Hematopoietic multipotent progenitor cell treated with erythropoietin and hydrocortisone succinate and interleukin-3 and kit ligand, for 17 days (in vitro differentiated cells): Measurements from ENCODE around the gene KIAA1671.
A peak's percentile ranks its signal among the peaks of the same experiment; 100 is the strongest.
"Not testable (repeated sequence)": the region's sequence is repeated elsewhere in the genome, so short reads cannot be mapped to it uniquely, and the experiment has no call there.

Source experiments
- DNase-seq: peaks from one replicate; pipeline ENCODE4 v3.0.0-alpha.2; 2015; ENCODE audit warnings: low spot score

The KIAA1671 gene

DNA sequence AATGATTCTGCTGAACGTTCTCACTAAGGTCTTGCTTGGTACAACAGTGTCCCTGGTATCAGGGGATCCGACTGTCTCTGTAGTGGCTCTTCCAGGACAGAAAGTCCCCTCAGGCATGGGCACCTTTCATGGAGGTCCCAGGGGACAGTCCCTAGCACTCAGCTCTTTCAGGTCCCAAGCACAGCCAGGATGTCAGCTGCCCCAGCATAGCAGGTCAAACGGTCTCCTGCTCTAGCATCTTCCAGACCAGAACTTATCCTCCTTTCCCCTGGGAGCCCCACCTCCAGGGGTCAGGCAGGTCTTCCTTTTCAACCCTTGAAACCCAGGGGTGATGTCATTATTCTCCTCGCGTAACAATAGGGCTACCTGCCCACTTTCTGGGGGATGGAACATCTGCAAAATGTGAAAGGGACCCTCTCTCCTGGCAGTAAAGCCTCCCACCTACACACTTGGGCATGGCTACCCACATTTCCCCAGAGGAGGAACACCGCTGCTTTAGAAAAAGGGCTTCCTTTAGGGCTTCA lies 222.4 kb downstream of the KIAA1671 start:
- no peak for DNase-seq

DNA sequence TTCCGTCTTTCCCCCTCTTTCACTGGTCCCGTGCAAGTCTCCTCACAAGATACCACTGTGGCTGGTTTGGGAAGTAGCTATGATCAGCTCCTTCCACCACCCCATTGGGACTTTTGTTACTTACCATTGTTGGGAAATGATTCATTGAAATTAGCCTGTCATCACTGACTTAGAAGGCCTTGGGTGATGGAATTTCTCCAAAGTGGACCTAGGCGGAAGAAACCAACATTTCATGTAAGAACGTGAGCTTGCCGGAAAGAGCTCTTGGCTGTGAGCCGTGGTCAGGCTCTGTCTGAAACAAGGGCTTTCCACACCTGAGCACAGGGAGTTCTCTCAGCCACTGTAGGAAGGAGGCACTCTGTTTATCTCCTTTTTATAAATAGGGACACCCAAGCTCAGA lies 223.7 kb downstream of the KIAA1671 start:
- DNase-seq = no peak

DNA sequence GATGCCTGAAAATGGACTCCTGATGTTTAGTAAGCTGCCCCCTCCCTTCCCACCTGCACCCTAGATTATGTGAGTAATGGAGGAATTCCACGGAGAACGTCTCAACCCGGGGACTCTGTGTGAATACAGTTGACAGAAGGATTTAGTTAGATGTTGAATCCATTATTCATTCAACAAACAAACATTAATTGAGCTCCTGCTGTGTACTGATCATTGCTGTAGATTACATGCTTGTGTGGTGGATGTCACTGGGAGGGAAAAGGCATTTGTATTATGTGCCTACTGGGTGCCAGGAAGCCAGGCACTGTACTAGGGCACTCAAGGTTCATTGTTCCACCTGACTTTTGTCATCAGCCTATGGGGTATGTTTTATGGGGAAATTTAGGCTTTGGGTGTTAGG lies 224.3 kb downstream of the KIAA1671 start:
- DNase-seq = no peak

DNA sequence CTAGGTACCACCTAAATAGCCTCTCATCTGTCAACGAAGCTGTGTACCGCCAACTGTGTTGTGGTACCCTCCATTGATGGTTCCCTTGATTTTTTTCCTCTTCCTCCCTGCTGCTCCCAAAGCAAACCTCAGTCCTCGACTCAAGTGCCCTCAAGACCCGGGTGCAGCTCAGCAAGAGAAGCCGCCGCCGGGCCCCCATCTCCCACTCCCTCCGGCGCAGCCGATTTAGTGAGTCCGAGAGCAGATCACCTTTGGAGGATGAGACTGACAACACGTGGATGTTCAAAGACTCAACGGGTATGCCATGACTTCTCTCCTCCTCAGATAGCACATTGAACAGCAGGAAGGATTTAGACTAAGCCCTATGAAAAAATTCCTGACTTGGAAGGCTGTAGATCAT lies 224.7 kb downstream of the KIAA1671 start:
- no peak for DNase-seq

DNA sequence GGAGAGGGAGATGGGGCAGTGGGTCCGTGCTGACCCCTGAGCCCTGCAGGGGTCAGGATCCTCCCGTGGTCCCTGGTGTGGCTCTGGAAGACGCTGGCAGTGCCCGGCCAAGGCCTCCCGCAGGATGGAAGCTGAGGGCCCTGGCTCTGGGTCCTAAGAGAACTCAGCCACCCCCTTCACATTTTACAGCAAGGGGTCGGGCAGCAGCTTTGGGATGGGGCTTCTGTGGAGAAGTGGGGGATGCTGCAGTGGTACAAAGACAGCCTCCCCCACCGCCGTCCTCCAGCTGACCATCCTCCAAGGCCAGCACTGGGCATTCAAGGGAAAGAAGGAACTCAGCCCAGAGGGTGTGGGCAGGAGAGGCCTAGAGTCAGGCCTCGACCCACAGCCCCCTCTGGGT lies 225.4 kb downstream of the KIAA1671 start:
- no peak for DNase-seq

DNA sequence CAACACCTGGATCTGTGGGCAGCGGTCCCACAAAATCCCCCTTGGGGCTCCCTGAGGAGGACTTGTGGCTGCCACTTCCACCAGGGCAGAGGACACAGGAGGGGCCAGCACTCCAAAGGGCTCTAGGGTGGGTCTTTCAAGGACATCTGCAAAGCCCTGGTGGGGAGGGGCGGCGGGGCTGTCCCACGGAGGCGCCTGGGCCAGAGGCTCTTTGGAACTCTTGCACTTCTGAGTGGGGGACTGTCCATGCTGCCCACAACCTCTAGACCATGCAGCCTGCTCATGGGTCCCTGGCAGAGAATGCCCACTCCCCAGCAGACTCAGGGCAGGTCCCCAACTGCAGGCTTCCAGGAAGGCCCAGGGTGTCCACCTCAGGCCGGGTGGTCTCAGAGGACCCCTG lies 225.8 kb downstream of the KIAA1671 start:
- not testable (repeated sequence) for DNase-seq

DNA sequence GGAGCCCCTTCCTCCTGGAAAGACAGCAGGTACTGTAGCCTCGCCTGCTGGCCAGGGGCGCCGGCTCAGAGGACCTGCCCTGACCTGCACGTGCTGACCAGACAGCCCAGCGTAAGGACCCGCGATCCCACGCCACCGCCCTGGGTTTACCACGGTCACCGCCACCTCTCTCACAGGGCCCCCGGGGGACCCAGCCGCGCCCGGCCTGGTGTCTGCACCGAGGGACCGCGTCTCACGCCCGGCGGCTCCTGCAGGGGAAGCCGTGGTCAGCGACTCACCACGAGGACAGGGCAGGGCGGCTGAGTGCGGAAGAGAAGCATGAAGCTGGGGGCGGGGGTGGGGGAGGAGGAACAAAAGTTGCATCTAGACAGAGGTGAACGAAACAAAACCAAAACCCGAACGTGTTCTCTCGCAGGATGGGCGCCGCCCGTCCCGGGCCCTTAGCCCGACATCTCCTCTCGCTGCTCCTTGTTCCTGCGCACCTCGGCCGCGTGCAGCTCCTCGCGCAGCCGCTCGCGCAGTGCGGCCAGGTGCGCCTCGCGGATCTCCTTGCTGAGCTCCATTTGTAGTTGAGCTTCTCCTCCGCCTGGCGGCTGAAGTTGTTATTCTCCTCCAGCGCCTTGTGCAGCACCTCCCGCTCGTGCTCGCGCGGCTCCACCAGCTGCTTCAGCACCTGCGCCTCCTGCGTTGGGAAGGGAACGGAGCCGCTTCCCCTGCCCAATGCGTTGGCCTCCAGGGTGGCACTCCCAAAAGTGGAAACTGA lies 226.5 kb downstream of the KIAA1671 start:
- DNase-seq = not testable (repeated sequence)

DNA sequence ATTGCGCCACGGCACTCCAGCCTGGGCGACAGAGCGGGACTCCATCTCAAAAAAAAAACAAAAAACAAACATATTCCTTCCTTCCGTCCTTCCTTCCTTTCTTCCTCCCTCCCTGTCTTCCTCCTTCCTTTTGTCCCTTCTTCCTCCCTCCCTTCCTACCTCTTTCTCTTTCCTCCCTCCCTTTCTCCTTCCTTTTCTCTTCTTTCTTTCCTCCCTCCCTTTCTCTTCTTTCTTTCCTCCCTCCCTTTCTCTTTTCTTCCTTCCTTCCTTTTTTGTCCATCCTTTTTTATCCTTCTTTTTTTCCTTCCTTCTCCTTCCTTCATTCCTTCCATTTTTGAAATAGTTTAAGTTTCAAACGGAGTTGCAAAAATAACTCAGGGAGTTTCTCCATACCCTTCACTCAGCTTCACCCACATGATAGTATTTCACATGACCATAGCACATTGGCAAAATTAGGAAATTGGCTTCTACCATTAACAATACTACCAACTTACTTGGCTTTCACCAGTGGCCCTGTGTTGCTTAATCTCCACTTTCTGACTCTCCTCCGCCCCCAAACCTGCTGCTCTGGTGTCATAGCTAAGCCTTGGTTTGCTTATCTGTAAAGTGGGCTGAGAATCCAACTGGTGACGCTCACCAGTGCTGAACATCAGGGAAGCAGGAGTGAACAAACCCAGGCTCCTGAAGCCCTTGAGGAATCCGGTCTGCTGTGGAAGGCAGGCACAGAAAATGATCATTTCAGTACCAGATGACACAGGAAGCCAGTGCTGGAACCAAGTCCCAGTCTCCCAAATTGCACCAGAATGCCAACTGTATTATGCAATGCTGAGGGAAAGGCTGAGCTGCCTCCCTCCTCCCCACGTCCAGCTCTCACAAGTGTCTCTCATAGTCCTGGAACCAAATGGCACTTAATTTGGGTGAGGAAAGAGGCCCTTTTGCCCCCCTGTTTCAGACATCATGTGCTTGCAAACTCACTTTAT lies 229.9 kb downstream of the KIAA1671 start:
- DNase-seq = no peak

DNA sequence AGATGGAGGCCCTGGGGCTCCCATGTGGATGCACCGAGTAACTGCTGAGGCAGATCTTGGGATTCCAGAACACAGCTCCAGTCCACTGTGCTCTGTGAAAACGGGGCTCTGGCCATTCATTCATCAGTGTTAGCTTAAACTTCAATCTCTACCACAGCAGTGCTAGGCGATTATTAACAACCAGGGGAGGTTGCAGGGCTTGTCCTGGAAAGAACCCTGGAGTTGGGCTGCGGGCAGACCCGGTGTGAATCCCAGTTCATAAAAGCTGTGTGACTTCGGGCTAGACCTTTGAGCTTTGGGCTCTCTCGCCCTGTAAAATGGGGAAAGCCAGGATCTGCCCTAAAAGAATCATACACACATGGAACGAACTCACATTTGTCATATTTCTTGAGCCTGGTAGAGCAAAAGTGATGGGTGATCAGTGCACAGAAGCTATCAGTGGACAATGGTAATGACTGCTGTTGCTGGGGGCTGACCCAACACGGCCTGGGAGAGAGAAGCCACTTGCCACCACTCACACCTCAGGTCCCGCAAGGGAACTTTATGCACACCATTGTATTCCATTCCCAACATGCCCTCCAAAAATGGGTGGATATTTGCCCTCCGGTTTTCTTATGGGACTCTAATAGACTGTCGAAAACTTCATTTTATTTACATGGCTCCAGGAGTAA lies 231.6 kb downstream of the KIAA1671 start:
- no peak for DNase-seq

DNA sequence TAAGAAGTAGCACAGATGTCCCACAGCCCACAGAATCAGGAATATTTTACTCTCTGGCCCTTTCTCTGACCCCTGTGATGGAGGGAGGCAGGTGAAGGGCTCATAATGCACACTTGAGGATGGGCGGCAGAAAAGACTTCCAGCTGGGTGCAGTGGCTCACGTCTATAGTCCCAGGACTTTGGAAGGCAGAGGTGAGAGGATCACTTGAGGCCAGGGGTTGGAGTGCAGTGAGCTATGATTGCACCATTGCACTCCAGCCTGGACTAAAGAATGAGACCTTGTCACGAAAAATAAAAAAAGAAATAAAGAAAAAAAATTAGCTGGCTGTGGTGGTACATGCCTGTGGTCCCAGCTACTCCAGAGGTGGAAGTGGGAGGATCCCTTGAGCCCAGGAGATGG lies 233.6 kb downstream of the KIAA1671 start:
- no peak for DNase-seq

DNA sequence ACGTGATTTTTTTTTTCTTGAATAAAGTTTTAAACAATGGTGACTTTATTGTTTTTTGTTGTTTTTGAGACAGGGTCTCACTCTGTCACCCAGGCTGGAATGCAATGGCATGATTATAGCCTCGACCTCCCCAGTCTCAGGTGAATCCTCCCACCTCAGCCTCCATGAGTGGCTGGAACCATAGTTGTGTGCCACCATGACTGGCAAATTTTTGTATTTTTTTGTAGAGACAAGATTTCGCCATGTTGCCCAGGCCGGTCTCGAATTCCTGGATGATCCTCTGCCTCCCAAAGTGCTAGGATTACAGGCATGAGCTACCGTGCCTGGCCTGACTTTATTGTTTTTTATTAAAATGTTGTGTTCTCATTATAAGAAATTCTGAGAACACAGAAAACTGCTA lies 235.0 kb downstream of the KIAA1671 start:
- DNase-seq = no peak

DNA sequence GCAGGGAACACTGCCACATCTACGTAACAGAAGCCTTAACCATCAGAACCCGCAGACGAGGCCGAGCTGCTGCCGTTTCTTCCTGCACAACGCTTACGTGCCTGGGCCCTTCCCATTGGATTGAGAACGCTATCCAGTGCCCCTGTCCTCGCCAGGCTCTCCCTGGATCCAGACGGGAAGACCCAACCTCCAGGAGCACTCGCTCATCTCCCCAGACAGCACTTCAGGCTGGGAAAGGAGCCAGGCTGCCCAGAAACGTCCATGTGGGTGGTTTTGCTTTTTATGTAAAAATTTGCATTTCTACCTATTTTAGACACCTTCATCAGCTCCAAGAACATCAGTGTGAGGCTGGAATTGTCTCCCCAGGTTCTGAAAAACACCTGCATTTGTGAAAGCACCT lies 239.9 kb downstream of the KIAA1671 start:
- DNase-seq = no peak

DNA sequence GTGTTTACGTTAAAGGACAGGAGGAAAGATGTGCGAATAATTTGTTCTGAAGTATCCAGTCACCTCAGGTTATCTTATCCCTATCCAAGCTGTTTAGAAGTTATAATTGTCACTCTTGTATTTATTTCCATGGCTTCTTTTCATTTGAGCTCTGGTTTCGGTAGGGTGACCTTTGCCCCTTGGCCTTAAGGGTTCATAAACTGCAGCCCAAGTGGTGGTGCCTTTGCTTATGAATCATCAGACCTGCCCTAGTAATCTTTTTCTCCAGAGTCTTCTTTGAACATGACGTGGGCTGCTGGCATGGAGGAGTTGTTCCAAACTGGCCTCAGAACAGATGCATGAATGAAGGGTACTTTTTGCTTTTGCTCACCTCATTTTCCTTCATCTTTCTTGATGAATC lies 240.6 kb downstream of the KIAA1671 start:
- DNase-seq = no peak

DNA sequence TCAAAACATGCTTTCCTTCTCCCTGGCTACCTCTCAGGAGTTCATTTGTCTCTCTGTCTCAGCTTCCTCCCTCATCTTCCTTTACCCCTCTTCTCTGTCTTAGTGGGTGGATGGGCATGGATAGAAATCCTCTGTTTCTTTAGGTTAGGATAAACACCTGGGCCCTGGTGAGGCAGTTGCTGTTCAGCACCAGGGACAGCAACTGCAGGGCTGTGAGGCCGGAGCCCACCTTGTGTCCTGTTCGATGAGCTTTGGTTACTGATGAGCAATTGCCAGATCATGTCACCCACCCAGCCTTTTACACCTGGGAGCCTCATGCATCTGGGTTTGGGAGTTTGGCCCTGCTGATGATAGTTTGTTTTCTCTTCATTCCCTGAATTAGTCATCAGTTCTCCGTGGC lies 241.0 kb downstream of the KIAA1671 start:
- DNase-seq = no peak

DNA sequence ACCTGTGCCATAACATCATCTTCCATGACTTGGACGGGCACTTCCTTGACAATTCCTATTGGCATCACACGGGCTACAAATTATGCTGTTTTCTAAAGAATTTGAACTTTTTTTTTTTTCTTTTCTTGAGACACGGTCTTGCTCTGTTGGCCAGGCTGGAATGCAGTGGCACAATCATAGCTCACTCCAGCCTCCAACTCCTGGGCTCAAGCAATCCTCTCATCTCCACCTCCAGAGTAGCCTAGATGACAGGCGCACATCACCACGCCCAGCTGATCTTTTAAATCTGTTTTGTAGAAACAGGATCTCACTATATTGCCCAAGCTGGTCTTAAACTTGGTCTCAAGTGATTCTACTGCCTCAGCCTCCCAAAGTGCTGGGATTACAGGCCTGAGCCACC lies 243.8 kb downstream of the KIAA1671 start:
- no peak for DNase-seq

DNA sequence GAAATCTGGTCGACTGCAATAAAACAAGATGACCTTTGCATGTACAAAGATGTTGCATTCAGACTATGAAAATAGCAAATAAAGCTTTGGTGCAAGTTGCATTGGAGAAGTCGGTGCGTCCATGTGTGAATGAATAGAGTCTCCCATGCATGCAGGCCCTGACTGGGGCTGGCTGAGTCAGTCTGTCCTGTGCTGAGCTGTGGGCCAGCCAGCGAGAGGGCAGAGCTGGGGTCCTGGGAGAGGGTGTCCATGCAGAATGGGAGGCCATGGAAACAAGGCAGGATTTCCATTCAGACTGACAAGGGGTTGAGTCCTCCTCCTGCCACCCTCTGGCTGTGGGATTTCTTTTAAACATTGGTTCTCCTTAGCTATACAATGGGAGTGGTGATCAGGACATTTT lies 244.8 kb downstream of the KIAA1671 start:
- DNase-seq = no peak

DNA sequence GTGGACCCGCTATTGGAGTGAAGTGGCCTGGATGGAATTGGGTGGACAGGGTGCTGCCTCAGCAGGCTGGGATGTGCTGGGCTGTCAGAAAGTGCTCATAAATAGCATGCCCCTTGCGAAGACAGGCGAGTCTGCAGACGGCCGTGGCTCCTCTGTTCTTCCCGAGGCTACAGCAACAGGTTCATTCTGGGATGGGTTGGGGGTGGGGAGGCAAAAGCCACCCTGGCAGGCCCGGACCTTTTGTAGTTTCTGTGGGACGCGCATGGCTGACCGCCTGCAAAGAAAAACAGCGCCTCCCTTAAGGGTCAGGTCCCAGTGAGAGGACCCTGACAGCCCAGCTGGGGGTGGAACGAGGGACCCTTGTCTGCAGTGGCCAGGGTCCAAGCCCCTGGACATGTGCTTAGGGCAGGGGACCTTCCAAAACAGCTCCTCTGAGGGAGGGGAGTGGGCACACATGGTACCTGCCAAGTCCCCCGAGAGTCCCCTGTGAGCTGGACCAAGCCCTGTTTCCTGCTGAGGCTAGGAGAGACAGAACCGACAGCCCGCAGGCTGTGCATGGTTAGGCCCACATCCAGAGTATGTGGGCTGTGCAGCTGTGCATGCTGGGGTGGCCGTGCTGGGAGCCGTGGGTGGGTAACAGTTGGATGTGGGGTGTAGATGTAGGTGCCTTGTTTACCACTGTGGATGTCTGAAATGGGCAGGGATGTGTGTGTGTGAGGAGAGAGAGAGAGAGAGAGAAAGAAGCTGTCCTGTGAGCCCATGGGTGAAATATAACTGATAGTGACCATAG lies 247.4 kb downstream of the KIAA1671 start, which contains the start of gene CRYBB3:
Gene CRYBB3 (plus strand): TSS at position 128 of the 790 bp plus-strand sequence. CDS start 1,539 bp downstream, outside the sequence.
- no peak for DNase-seq

DNA sequence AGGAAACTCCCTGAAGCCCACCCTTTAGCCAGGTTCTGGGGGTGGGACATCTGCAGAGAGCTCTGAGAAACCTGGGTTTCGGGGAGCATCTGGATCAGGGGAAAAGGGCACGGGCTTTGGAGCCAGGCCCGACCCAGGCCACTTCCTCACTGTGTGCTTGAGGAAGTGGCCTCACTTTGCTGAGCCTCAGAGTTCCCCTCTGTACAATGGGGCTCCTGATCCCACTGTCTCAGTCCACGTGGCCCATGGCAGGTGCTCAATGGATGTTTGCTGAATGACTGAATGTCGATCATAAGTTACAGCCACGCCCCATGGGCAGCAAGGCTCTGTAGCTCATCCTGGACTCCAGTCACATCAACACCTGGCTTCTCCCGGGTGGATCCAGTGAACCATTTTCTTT lies 248.5 kb downstream of the KIAA1671 start:
- no peak for DNase-seq

DNA sequence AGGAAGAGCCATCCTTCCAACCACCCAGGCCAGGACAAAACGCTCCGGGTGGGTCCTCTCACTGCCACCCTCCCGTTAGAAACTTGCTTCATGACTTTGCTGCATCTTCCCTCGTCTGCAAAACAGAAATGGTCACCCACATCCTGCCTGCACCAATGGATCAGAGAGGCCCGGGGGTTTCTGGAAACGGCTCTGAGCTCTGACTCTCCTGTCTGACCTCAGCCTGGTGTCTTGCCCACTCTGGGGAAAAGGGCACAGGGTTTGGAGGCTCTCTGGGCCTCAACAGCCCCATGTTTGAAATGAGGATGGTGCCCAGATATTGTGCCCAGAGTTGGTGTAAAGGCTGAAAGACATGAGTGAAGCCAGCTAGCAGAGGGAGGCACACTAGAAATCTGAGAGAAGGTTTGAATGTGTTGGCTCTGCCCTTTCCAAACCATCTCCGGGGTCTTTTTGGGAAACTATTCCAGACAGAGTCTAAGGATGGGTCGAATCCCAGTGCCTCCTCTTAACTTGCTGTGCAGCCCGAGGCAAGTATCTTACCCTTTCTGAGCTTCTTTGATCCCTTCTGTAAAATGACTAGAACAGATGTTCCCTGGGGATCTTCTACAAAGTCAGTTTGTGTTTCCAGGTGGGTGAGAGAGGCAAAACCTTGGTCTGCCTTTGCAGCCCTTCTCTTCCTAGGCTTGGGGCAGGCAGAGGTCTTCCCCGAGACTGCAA lies 249.2 kb downstream of the KIAA1671 start:
- DNase-seq = no peak

DNA sequence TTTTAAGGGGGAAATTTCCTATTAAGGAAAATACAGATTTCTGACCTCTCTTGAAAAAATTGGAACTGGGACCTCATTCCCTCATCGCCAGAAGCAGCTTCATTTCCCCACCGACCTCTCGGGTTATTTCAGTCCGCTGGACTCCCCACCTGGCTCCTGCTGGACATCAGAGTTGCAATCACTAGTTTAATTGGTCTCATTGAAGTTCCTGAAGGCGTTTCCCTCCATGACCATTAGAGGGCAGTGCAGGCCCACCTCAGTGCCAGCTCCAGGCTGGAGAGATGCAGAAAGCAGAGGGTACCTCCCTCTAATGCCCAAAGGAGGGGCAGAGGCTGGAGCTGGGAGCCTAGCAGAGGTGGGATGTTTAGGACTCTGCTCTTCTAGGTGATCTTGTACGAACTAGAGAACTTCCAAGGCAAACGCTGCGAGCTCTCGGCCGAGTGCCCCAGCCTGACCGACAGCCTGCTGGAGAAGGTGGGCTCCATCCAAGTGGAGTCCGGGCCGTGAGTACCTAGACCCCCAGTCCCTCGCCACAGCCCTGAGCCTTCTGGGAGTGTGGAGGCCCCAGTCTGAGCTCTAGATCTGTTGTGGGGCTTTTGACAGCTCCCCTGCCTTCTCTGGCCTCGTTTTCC lies 249.9 kb downstream of the KIAA1671 start:
- peak; percentile 41 for DNase-seq
